DMS114 treated with DMSO at 0.1 percent for 48 hours (cell line): Measurements from ENCODE around the gene RNF41.

Source experiments
- DNase-seq: peaks from one replicate; lab custom pipeline; 2025; ENCODE audit not compliant: unreplicated experiment; lab: John Stamatoyannopoulos, UW

The RNF41 gene

DNA sequence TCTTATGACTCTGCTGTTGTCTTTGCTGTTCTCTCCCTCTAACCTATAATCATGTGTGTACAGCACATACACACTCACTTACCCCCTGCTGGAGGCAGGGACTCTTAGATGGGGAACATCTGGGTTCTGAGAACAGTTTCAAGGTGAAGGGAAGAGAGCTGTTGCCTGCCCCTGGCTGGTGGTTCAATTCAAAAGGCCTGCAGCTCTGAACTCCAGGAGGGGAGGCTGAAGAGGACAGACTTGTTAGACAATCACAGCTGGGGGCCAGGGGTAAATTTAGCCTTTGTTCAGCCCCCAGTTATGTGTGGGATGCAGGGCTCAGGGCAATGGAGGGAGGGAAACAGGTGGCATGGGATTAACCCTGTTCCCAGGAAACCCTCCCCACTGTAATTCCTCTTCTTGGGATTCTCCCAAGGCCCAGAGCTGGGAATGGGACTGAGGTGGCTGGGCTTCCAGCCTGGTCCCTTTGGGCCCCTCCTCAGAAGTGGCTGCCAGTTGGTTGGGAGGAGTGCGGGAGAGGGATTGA is 67.4 kb downstream of the RNF41 start:
- DNase-seq, result no peak

DNA sequence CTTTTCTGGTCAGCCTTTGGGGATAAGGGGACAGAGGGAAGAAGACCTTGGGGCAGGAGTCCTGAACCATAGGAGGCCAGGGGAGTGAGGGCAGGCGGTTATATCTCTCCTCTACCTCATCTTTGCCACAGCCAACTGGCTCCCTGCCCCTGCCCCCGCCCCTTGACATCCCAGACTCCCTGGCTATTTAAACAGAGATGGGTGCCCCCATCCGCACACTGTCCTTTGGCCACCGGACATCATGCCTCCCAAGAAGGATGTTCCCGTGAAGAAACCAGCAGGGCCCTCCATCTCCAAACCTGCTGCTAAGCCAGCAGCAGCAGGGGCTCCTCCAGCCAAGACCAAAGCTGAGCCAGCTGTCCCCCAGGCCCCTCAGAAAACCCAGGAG is 68.0 kb downstream of the RNF41 start:
- no peak for DNase-seq

DNA sequence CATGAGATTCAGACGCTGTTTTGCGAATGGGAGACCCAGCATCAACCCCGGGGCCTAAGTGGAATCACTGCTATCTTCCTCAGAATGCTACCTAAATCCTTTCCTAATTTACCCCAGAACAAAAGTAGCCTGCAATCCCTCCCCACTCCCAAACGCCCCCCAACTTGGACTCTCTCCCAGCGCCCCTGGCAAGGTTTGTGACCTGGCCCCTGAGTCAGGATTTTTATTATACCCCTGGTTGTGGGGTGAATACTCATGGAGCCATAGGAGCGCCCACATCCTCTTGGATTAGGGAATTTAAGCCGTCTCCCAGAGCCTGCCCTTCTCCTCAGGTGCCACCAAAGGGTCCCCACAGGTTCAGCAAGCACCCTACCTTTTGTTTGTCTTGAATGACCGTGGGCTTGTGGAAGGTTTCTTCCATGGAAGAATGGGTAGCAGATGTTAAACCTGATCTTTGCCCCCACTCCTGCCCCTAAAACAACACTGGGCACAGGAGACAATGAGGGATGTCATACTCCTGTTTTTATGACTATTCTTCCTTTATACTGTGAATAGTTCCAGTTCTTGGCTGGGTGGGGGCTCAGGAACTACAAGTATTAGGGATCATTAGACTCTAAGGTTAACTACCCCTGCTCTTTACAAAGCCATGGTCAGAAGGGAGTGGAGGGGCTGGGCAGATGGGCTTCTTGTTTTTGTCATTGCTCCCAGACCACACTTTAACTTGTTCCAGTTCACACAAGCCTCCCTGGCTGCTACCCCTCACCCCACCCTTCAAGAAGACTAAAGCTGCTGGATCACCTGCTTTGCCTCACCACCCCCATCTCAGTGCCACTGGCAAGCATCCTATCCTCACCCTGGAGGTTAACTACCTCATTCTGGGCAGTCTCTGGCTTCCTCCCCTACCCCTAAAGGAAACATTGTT is 68.7 kb downstream of the RNF41 start:
- DNase-seq, result no peak
